ENCODE data around the gene S100A14. TPM values are rescaled to one million over a fixed set of nuclear protein-coding genes. Genes with fewer than 3 reads are reported as not detected.

The S100A14 gene
- total and polyA plus RNA-seq, 9 of the 15 experiments (the other 6 are each of a cell fraction or from before 2014, with no cell fraction given): 0.10 to 0.64 (median 0.24) TPM; not detected in 3

GRCh38 chr1:153613406-153613805 is 2.7 kb downstream of the S100A14 start:
- no peaks in the 10 kb centered on the region for H3K79me2 ChIP-seq (ENCODE audit: control insufficient read depth, insufficient read depth, low read length)
- ChIA-PET CTCF (ENCODE audit: low intra/inter-chr PET ratio) (no interaction called here), POLR2A (interaction anchor here (0.6 to 6.8 kb wide), 5 partner anchors 11 to 899 kb away, joined by 3 to 70 read pairs (median 8); partner anchors contain the start of genes S100A1 and S100A13)
- in situ Hi-C loops (cut with MboI) (no loop called here), intact Hi-C loops (cut with micrococcal nuclease) (no loop called here)
- no peak overlapping the region for H3K4me2 ChIP-seq (ENCODE audit: insufficient read depth, low read length)
- H3K9ac ChIP-seq (ENCODE audit: insufficient read depth in 1 of 2, low read depth in 2 of 2, low read length in 2 of 2): no peak overlapping the region; a peak in 1 of 4 replicates
- no peak for TF ChIP-seq MAZ (CRISPR knock-in tag; conservative IDR thresholded peaks at IDR 0.05 in 1 of 2, IDR thresholded peaks at IDR 0.05 in 1 of 2)
- TF ChIP-seq GATA2 (CRISPR knock-in tag; IDR thresholded peaks at IDR 0.05): no peak
- TF ChIP-seq TCFL5 (CRISPR knock-in tag; conservative IDR thresholded peaks at IDR 0.05): no peak
- no peak for TF ChIP-seq ZBTB8A (IDR thresholded peaks at IDR 0.05; ENCODE audit: partially characterized antibody)
- TF ChIP-seq SREBF2 (CRISPR knock-in tag; IDR thresholded peaks at IDR 0.05): no peak
- no peak for TF ChIP-seq ATF7 (IDR thresholded peaks at IDR 0.05)
- TF ChIP-seq VEZF1 (CRISPR knock-in tag; IDR thresholded peaks at IDR 0.05): no peak
- 53% methylated on average over 5 of the region's 5 CpGs for WGBS (ENCODE audit: insufficient coverage, low coverage, missing lambda C conversion rate)
- no peaks in the 10 kb centered on the region for H4K20me1 ChIP-seq (replicated peaks; ENCODE audit: control insufficient read depth, insufficient read depth, low read length)
- no peak overlapping the region for H3K27ac ChIP-seq (ENCODE audit: extremely low read depth, low read depth, low read length)
- no TSS peak for BruUV-seq (replicated peaks)
- H3K9me1 ChIP-seq (ENCODE audit: control insufficient read depth, insufficient read depth, low read length): peaks cover 6% of the 10 kb centered on the region
- H3K9me3 ChIP-seq (replicated peaks; ENCODE audit: control insufficient read depth, insufficient read depth, low read depth, low read length): no peaks in the 10 kb centered on the region
- H3K36me3 ChIP-seq (ENCODE audit: control insufficient read depth, insufficient read depth, low read length): no peaks in the 10 kb centered on the region
- no peaks in the 10 kb centered on the region for H3K27me3 ChIP-seq (ENCODE audit: control insufficient read depth in 2 of 2, insufficient read depth in 2 of 2, low read length in 2 of 2)
- FAIRE-seq (no peak), ATAC-seq (no peak), DNase-seq (ENCODE audit: extremely low read depth in 1 of 4, low spot score in 3 of 4) (no peak)
- H2AFZ ChIP-seq (ENCODE audit: low read depth, low read length): no peak overlapping the region
- H3K4me1 ChIP-seq (replicated peaks in 1 of 2; ENCODE audit: control insufficient read depth in 2 of 2, insufficient read depth in 2 of 2, low read length in 2 of 2): peaks cover 38 to 56% of the 10 kb centered on the region in 2 experiments
- no peak overlapping the region for H3K4me3 ChIP-seq

All from K562 (cell line).